Transverse colon (tissue), 4 donors: ENCODE results near the gene PDE1C. TPM values are rescaled to one million over a fixed set of nuclear protein-coding genes. Genes with fewer than 3 reads are reported as not detected.

Experiments
- DNase-seq: peaks from one replicate; pipeline ENCODE4 v3.0.0-alpha.2; 2019
- H3K27ac ChIP-seq, 4 donors: fragments of 200-600 bp; sonication (generic); 2 replicates each; pipeline ENCODE4 v1.5.1; 2016 to 2018; ENCODE audit warnings: inconsistent platforms in 4 of 4
- H3K27me3 ChIP-seq: fragments of 200-600 bp; sonication (generic); 2 replicates; pipeline ENCODE4 v1.5.1; 2017; ENCODE audit warnings: inconsistent platforms
- H3K36me3 ChIP-seq, 4 donors: fragments of 200-600 bp; sonication (generic); 2 replicates each; pipeline ENCODE4 v1.5.1; 2017 to 2019; ENCODE audit warnings: inconsistent platforms in 4 of 4
- H3K4me1 ChIP-seq, 4 donors: fragments of 200-600 bp; sonication (generic); 2 replicates each; pipeline ENCODE4 v1.5.1; 2017 to 2020; ENCODE audit warnings: inconsistent platforms in 4 of 4
- H3K4me3 ChIP-seq, 4 donors: fragments of 200-600 bp; sonication (generic); 1 replicate in 1 of 4; 2 replicates in 3 of 4; pipeline versions ENCODE4 v1.5.1 to v1.6.1; 2017 to 2019; ENCODE audit warnings: inconsistent platforms in 4 of 4
- H3K9me3 ChIP-seq, 2 donors: fragments of 200-600 bp; sonication (generic); 2 replicates each; pipeline ENCODE4 v1.5.1; 2017 to 2019; ENCODE audit warnings: inconsistent platforms in 2 of 2
- CTCF ChIP-seq, 5 experiments: fragments of 200-600 bp in 3 of 5; fragments of 450-650 bp in 2 of 5; sonication (generic) in 3 of 5; IDR thresholded peaks; 1 replicate in 2 of 5; 2 replicates in 3 of 5; pipeline ENCODE4 v1.5.1; 2016 to 2017; ENCODE audit warnings: antibody characterized with exemption in 5 of 5, inconsistent platforms in 3 of 5, mild to moderate bottlenecking in 2 of 5, moderate library complexity in 1 of 5
- EP300 ChIP-seq: sonication (generic); formaldehyde crosslinking; IDR thresholded peaks from one replicate; pipeline ENCODE4 v1.6.1; 2017; ENCODE audit warnings: antibody characterized with exemption, low read depth
- POLR2A ChIP-seq: fragments of 450-650 bp; IDR thresholded peaks from one replicate; pipeline ENCODE4 v1.6.1; 2016; ENCODE audit warnings: antibody characterized with exemption, mild to moderate bottlenecking, moderate library complexity
- POLR2AphosphoS5 ChIP-seq, 3 donors: sonication (generic); formaldehyde crosslinking; IDR thresholded peaks; one replicate each; pipeline ENCODE4 v1.6.1; 2016; ENCODE audit warnings: antibody characterized with exemption in 3 of 3
- WGBS, 2 donors: methylation state at CpG; one replicate each; pipeline ENCODE4 v1.1.5; 2018; ENCODE audit warnings: low coverage in 1 of 2; 5-methylcytosine and 5-hydroxymethylcytosine counted together
- in situ Hi-C, 4 donors: fragments of 200-750 bp; cut with MboI; loops; one replicate each; pipeline versions ENCODE4 v1.15.0 to v1.15.1; 2017; ENCODE audit warnings: low sequenced_read_pairs in 3 of 4, low pct_ligation_motif_present in 1 of 4, low pct_unique_long_range_greater_than_20kb in 1 of 4
- intact Hi-C: fragments of 100-400 bp; cut with DNase I; formaldehyde crosslinking; loops from one replicate; pipeline ENCODE4 v1.15.1; 2023; ENCODE audit warnings: low total_unique reads
- total RNA-seq, 4 donors: library from RNA; depleted of rRNA; stranded (reverse); fragments of >200 nt; gene quantifications; one replicate each; pipeline ENCODE4 v1.1.0, GENCODE V29; 2016

PDE1C gene
- total RNA-seq, 4 donors from 2014 or later = 1.5 to 8.4 (median 2.9) TPM

- H3K27ac ChIP-seq = no peak overlapping the region
- no peak for DNase-seq
- 40 to 60% methylated on average over 1 of the region's 1 CpG for WGBS, 2 donors
- no peaks in the 10 kb centered on the region for H3K27me3 ChIP-seq
- intact Hi-C loops = no loop called here
- H3K36me3 ChIP-seq = no peaks in the 10 kb centered on the region
- H3K4me1 ChIP-seq = no peaks in the 10 kb centered on the region
- H3K4me3 ChIP-seq = no peak overlapping the region
- no peak for TF ChIP-seq POLR2A
- no peak for TF ChIP-seq POLR2AphosphoS5 (IDR thresholded peaks at IDR 0.05)
- TF ChIP-seq CTCF (IDR thresholded peaks at IDR 0.05) = no peak
- TF ChIP-seq EP300 = no peak
- in situ Hi-C loops = no loop called here
- H3K9me3 ChIP-seq = no peaks in the 10 kb centered on the region
Observed at GRCh38 chr7:31974351-31974750, 95.9 kb downstream of the PDE1C start.

GRCh38 chr7:31971049-31971667 lies 99.0 kb downstream of the PDE1C start:
- no peak overlapping the region for H3K4me3 ChIP-seq
- no peaks in the 10 kb centered on the region for H3K4me1 ChIP-seq
- in situ Hi-C loops = no loop called here
- TF ChIP-seq CTCF (IDR thresholded peaks at IDR 0.05) (no peak), EP300 (no peak), POLR2AphosphoS5 (IDR thresholded peaks at IDR 0.05) (no peak), POLR2A (no peak)
- H3K27me3 ChIP-seq = no peaks in the 10 kb centered on the region
- DNase-seq = no peak
- intact Hi-C loops = no loop called here
- H3K27ac ChIP-seq = no peak overlapping the region
- WGBS, 2 donors = 82 to 95% methylated on average over 3 to 7 of the region's 7 CpGs
- no peaks in the 10 kb centered on the region for H3K36me3 ChIP-seq
- H3K9me3 ChIP-seq = no peaks in the 10 kb centered on the region

GRCh38 chr7:31970501-31970900 lies 99.7 kb downstream of the PDE1C start:
- TF ChIP-seq CTCF (IDR thresholded peaks at IDR 0.05) (no peak), POLR2AphosphoS5 (IDR thresholded peaks at IDR 0.05) (no peak), EP300 (no peak), POLR2A (no peak)
- Histone ChIP-seq H3K4me1 (no peaks in the 10 kb centered on the region), H3K27me3 (no peaks in the 10 kb centered on the region), H3K4me3 (no peak overlapping the region), H3K36me3 (no peaks in the 10 kb centered on the region), H3K27ac (no peak overlapping the region), H3K9me3 (no peaks in the 10 kb centered on the region)
- intact Hi-C loops (no loop called here), in situ Hi-C loops (no loop called here)
- DNase-seq = no peak

GRCh38 chr7:31963569-31964175 lies 106.5 kb downstream of the PDE1C start:
- H3K27me3 ChIP-seq = no peaks in the 10 kb centered on the region
- H3K4me3 ChIP-seq = no peak overlapping the region
- no peaks in the 10 kb centered on the region for H3K36me3 ChIP-seq
- WGBS, 2 donors = 80 to 95% methylated on average over 1 to 8 of the region's 8 CpGs
- DNase-seq = no peak
- H3K27ac ChIP-seq = no peak overlapping the region
- TF ChIP-seq CTCF (IDR thresholded peaks at IDR 0.05) (no peak), POLR2AphosphoS5 (IDR thresholded peaks at IDR 0.05) (no peak), POLR2A (no peak), EP300 (no peak)
- in situ Hi-C loops = no loop called here
- intact Hi-C loops = no loop called here
- H3K9me3 ChIP-seq = no peaks in the 10 kb centered on the region
- no peaks in the 10 kb centered on the region for H3K4me1 ChIP-seq
